CD4-positive, alpha-beta T cell treated with Interleukin-17A for 4 hours (primary cell): ENCODE results near the gene UST.
"Not testable (repeated sequence)": the region's sequence is repeated elsewhere in the genome, so short reads cannot be mapped to it uniquely, and the experiment has no call there.

Experiments used
- DNase-seq: peaks from one replicate; pipeline ENCODE4 v3.0.0-alpha.2; 2020; ENCODE audit warnings: mixed read lengths

The UST gene

DNA sequence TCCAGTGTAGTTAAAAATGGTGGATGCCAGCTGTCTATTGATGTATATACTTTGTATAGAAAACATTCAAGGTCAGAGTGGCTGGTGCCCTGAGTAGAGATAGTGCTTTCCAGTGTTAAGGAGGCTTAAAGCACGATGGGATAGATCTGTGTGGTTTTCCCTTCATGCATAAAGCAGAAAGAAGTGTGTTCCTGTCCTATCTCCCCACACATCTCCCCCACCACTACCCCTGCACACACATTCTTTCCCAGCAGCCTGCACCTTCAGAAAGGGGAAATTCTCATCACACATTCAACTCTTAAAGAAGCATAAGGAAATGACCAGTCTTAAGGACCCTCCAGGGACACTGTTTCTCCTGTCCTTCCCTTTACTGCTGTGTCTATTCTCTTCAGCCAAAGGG is 349.0 kb downstream of the UST start:
- DNase-seq: no peak

DNA sequence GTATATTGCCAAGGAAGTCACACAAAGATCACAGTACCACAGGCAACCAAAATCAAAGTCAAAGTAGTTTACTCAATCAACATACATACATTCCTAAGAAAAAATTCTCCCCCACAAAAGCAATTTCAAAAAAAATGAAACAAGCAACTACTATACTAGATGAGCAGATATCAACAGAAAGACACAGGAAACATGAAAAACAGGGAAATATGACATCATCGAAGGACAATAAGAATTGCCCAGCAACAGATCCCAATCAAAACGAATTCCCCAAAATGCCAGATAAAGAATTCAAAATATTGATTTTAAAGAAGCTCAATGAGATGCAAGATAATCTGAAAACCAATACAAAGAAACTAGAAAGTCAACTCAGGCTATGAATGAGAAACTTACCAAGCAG is 351.0 kb downstream of the UST start:
- no peak for DNase-seq

DNA sequence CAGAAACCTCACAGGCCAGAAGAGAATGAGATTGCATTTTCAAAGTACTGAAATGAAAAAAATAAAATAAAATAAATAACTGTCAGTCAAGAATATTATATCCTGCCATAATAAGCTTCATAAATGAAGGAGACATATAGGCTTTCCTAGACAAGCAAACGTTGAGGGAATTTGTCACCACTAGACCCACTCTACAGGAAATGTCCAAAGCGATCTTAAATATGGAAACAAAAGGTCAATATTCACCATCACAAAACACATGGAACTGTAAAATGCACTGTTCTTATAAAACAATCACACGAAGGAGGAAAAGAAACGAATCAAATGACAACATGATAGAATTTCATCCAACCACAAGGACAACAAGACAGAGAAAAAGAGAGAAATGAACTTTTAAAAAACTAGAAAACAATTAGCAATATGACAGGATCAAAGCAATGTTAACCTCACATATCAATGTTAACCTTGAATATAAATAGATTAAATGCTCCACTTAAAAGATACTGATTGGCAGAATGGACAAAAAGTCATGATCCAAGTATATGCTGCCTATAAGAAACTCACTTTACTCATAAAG is 352.0 kb downstream of the UST start:
- no peak for DNase-seq

DNA sequence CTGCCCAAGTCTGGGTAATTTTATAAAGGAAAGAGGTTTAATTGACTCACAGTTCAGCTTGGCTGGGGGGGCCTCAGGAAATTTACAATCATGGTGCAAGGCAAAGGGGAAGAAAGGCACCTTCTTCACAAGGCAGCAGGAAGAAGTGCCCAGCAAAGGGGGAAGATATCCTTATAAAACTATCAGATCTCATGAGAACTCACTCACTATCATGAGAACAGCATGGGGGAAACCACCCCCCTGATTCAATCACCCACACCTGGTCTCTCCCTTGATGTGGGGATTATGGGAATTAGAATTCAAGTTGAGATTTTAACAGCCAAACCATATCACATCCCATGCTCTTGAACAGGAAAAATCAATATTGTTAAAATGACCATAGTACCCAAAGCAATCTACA is 355.5 kb downstream of the UST start:
- no peak for DNase-seq

DNA sequence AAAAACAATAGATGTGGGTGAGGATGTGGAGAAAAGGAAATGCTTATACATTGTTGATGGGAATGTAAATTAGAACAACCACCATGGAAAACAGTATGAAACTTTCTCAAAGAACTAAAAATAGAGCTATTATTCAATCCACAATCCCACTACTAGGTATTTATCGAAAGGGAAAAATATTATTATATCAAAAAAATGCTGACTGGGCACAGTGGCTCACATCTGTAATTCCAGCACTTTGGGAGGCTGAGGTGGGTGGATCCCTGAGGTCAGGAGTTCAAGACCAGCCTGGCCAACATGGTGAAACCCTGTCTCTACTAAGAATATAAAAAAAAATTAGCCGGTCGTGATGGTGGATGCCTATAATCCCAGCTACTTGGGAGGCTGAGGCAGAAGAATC is 357.1 kb downstream of the UST start:
- DNase-seq: not testable (repeated sequence)

DNA sequence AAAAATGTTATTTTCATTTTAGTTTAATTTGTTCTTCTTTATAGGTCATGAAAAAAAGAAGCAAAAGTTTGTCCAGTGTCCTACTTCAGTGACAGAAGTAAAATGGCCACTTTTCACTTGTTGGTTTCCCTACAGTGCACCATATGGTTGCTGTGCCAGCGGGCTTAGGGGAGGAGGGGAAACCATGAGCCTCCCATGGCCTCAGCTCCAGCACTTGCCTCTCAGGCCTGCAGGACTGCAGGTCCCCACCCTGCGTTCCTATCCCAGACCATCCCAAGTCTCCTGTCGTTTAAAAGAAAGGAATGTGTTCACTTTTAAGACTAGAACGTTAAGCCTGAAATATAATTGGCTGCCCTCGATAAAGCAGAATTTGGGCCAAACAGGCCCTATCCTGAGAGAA is 360.7 kb downstream of the UST start:
- no peak for DNase-seq

DNA sequence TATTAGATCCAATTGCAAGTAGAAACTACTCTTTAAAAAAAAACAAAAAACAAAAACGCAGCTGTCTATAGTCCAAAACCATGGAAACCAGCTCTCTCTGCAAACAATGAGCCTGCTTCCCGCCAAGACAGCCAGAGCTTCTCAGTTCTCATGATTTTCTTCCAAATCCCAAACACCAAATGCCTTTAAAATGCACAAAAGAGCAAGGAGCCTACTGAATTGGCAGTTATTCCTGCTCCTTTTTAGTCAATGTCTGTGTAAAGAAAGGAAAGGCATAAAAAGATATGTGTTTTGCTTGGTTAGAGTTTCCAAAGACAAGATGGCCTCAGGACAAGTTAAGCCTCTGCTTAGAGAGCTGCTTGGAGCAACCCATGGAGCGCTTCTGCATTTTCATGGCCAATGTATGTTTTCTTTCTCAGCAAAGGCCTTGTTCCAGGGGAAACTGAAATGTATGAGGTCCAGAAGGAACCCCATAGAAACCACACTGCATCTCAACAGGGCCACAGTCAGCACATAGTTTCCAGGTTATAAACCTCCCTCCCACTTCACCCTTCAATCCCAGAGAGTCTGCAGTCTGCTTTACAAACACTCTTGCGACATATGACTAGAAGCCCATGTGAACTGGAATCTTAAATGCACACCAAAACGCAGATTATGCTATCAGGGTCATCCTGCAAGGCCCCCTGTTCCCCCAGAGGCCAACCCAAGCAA is 361.4 kb downstream of the UST start:
- DNase-seq: no peak

DNA sequence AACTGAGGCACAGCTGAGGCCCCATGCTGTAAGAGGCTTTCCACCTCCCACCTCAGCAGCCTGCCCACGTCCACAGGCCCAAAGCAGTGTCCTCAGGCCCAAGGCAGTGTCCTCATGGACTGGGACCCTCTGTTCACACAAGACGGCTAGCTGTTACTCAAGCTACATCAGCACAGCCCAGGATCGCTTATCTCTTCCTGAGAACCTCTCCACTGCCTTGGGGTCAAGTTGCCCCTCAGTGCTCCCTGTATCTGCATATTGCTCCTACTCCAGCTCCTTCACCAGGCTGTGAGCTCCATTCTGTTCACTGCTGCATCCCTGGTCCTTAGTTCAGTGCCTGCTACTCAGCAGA is 361.9 kb downstream of the UST start:
- no peak for DNase-seq

DNA sequence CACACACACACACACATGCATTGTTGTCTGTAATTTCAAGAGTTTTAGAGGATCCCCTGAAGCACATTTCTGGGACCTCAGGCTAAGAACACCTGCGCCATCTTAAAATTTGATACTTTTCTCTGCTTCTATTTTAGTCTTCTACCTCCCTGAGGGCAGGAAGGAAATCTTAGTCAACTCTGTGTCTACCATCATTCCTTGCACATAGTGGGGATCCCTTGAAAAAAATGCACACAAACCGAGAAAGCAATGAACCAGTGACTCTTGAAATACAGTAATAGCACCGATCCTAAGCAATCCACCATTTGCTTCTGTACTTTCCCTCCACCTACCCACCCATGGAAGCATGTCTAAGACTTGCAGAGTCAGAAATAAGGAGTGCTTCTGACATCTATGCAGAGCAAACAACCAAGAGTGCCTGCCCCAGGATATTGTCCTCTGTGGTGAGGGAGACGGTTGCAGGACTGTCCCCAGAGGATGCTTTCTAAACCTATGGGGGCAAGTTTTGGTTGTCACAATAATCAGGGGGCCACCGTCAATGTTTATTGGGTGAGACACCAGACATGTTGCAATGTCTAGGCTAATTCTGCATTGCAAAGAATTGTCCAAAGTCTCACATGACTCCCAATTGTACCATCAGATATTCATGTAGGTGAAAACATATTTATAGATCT is 362.7 kb downstream of the UST start:
- no peak for DNase-seq

DNA sequence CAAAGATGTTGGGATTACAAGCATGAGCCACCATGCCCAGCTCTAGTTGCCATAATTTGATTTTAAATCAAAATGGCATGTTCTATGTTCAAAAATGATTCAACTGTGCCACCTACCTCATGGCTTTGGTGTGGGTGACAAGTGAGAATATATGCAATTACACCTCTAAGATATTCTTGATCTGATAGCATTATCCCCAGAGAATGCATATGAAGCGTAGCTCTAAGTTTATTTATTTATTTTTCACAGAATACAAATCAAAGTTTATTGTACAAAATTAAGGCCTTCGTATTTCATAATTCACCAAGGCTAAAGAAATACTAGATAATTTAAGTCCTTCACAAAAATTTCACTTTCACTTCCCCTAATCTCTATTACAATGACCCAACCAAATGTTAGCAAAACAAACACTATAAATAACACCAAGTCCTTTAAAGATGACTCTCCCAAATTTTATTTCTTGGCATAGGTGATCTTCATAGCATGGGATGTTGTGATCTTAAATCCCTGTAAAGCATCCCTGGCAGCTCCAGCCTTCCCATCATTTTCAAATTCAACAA is 364.8 kb downstream of the UST start:
- DNase-seq: no peak

DNA sequence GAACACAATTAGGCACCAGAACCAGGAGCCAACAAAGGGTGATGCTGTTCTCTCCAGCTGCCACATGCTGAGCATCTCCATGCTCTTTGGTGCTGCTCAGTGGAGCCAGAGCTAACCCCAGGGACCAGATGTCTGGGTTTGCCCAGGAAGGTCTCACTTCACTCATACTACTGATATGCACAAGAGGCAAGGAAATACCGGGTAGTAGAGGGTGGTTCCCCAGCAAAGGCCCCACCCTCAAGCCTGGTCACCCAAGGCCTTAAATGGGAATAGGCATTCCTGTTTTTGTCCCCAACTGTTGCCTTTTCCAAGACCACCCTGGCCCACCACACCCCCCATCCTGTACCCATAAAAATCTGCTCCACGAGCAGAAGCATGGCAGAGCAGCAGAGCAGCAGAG is 366.1 kb downstream of the UST start:
- DNase-seq: no peak

DNA sequence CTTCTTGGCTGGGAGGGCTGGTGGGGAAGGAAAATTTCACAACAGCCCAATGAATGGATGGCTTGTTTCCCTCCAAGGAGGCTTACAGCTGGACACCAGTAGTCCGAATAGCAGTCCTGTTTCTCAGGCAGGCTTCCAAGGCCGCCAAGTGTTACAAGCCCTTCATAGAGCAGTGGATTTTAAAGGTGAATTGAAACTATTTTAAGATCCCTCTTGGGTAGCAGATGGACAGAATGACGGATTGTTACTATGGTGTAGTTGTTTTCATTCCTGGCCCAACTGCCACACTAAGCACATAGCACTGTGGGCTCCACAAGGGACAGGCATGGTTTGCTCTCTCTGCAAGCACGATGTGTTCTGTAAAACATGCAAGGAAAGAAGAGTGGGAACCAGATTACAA is 367.3 kb downstream of the UST start:
- DNase-seq: no peak

DNA sequence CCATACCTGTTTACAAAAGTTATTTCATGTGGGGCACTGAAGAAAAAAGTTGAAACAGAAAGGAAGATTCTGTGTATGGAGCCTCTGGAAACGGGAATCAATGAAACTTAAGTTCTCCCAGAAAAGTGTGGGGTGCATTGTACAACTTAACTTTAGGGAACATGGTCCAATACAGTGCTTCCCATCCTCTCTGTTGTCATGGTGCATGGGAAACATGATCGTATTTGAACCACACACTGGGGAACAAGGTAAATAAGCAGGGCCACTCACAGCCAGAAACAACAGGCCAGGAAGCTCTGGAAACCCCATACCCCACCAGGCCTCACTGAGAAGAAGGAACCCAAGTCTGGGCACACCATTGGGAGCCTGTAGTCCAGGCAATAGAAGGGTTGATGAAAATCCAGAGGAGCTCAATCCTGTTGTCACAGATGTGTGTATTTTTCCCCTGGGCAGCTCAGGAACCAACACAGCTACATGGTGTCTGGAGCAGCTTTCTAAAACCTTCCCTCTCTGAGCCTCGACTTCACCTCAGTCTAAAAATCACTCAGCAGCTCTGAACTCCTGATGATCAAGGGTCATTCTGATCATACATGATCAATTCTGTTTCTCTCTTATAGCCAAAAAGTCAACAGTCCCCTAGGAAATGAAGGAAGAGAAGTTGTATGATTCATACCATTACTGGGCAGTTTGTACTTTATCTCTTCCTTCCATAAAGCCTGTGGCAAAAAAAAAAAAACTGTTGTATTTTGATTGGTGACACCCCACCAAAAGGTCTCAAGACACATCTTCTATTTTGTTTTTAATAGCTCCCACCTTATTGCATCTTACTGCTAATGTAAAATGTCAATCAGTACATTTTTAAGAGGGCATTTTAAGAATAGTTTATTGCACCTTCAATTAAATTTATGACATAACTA is 372.2 kb downstream of the UST start:
- no peak for DNase-seq

DNA sequence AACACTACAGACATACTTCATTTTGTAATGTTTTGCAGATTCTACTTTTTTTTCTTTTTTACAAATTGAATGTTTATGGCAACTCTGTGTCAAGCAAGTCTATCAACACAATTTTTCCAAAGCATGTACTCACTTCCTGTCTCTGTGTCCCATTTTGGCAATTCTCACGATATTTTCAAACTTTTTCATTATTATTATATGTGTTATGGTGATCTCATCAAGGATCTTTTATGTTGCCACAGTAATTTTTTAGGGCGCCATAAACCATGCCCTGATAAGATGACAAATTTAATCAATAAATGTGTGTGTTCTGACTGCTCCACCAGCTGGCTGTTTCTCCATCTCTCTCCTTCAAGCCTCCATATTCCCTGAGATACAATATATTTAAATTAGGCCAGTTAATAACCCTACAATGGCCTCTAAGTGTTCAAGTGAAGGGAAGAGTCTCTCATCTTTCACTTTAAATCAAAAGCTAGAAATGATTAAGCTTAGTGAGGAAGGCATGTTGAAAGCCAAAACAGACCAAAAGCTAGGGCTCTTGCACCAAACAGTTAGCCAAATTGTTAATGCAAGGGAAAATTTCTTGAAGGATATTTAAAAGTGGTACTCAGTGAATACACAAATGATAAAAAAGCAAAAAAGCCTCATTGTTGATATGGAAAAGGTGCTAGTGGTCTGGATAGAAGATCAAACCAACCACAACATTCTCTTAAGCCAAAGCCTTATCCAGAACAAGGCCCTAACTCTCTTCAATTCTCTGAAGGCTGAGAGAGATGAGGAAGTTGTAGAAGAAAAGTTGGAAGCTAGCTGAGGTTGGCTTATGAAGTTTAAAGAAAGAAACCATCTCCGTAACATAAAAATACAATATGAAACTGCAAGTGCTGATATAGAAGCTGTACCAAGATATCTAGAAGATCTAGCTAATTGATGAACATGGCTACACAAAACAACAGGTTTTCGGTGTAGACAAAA is 376.3 kb downstream of the UST start:
- DNase-seq: no peak

DNA sequence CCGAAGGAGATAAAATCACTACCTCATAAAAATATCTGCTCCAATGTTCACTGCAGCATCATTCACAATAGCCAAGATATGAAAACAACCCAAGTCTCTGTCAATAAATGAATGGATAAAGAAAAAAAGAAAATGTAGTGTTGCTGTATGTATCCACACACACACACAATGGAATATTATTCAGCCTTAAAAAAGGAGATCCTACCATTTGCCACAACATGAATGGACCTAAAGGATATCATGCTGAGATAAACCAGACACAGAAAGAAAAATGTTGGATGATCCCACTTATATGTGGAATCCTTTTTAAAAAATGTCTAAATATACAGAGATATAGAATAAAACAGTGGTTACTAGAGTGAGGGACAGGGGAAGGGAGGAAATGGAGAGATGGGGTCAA is 378.5 kb downstream of the UST start:
- no peak for DNase-seq
